IgD-negative memory B cell (primary cell): Measurements from ENCODE around the gene TRIM3. TPM values are rescaled to one million over a fixed set of nuclear protein-coding genes. Genes with fewer than 3 reads are reported as not detected.

Experiments used
- H3K27ac Mint-ChIP-seq, 3 donors: one replicate each; pipeline ENCODE4 v1.8.0; 2020 to 2022; ENCODE audit warnings: mild to moderate bottlenecking in 3 of 3, mixed read lengths in 3 of 3, moderate library complexity in 1 of 3
- H3K27me3 Mint-ChIP-seq: one replicate; pipeline ENCODE4 v1.8.0; 2021; ENCODE audit warnings: mixed read lengths
- H3K36me3 Mint-ChIP-seq: one replicate; pipeline ENCODE4 v1.8.0; 2020; ENCODE audit warnings: mild to moderate bottlenecking, mixed read lengths
- H3K4me1 Mint-ChIP-seq, 3 donors: one replicate each; pipeline ENCODE4 v1.8.0; 2020 to 2022; ENCODE audit warnings: mixed read lengths in 3 of 3, mild to moderate bottlenecking in 1 of 3
- H3K4me3 Mint-ChIP-seq, 4 donors: one replicate each; pipeline ENCODE4 v1.8.0; 2020 to 2022; ENCODE audit warnings: mild to moderate bottlenecking in 4 of 4, mixed read lengths in 4 of 4, moderate library complexity in 3 of 4
- H3K9me3 Mint-ChIP-seq, 3 donors: one replicate each; pipeline ENCODE4 v1.8.0; 2020 to 2021; ENCODE audit warnings: mixed read lengths in 3 of 3, mild to moderate bottlenecking in 1 of 3
- polyA plus RNA-seq: library from polyadenylated mRNA; unstranded; fragments of 300-500 nt; fragmentation: Illumina TruSeq; gene quantifications from one replicate; pipeline ENCODE4 v1.2.3, GENCODE V29; 2021

The TRIM3 gene
- polyA plus RNA-seq, 1 donor from 2014 or later: 0.61 TPM

- Mint-ChIP-seq H3K4me3 (no peak overlapping the region), H3K36me3 (no peaks in the 10 kb centered on the region), H3K27ac (no peak overlapping the region)
Observed at GRCh38 chr11:6468712-6469495, 4.8 kb downstream of the TRIM3 start.

GRCh38 chr11:6459099-6459450 is 14.7 kb downstream of the TRIM3 start:
- no peak overlapping the region for H3K4me3 Mint-ChIP-seq
- H3K27me3 Mint-ChIP-seq: no peaks in the 10 kb centered on the region
- H3K36me3 Mint-ChIP-seq: peaks cover 14% of the 10 kb centered on the region
- no peaks in the 10 kb centered on the region for H3K4me1 Mint-ChIP-seq
- H3K9me3 Mint-ChIP-seq: no peaks in the 10 kb centered on the region
- no peak overlapping the region for H3K27ac Mint-ChIP-seq

More at GRCh38 chr11:6468712-6469495, 4.8 kb downstream of the TRIM3 start:
- Mint-ChIP-seq H3K4me1 (peaks cover 5 to 9% (median 8%) of the 10 kb centered on the region in 3 donors), H3K9me3 (no peaks in the 10 kb centered on the region), H3K27me3 (no peaks in the 10 kb centered on the region)

- Mint-ChIP-seq H3K4me3 (no peak overlapping the region), H3K9me3 (no peaks in the 10 kb centered on the region), H3K36me3 (peaks cover 14% of the 10 kb centered on the region), H3K27ac (no peak overlapping the region), H3K4me1 (no peaks in the 10 kb centered on the region), H3K27me3 (no peaks in the 10 kb centered on the region)
Observed at GRCh38 chr11:6458352-6459098, 15.2 kb downstream of the TRIM3 start.

GRCh38 chr11:6457581-6458320 is 16.0 kb downstream of the TRIM3 start:
- Mint-ChIP-seq H3K27me3 (no peaks in the 10 kb centered on the region), H3K9me3 (no peaks in the 10 kb centered on the region), H3K27ac (no peak overlapping the region), H3K4me3 (peak overlapping the region in 1 of 4 donors; percentile 41), H3K4me1 (no peaks in the 10 kb centered on the region), H3K36me3 (peaks cover 17% of the 10 kb centered on the region)

- peaks cover 16% of the 10 kb centered on the region for H3K36me3 Mint-ChIP-seq
- H3K4me1 Mint-ChIP-seq: no peaks in the 10 kb centered on the region
- no peaks in the 10 kb centered on the region for H3K27me3 Mint-ChIP-seq
- no peak overlapping the region for H3K27ac Mint-ChIP-seq
- no peak overlapping the region for H3K4me3 Mint-ChIP-seq
- no peaks in the 10 kb centered on the region for H3K9me3 Mint-ChIP-seq
Observed at GRCh38 chr11:6456361-6457073, 17.2 kb downstream of the TRIM3 start.

- no peak overlapping the region for H3K27ac Mint-ChIP-seq
Observed at GRCh38 chr11:6455070-6455469, 18.7 kb downstream of the TRIM3 start.

GRCh38 chr11:6453152-6453551 is 20.6 kb downstream of the TRIM3 start:
- H3K4me3 Mint-ChIP-seq: no peak overlapping the region
- no peaks in the 10 kb centered on the region for H3K9me3 Mint-ChIP-seq
- no peaks in the 10 kb centered on the region for H3K27me3 Mint-ChIP-seq
- peaks cover 16% of the 10 kb centered on the region for H3K36me3 Mint-ChIP-seq
- H3K27ac Mint-ChIP-seq: no peak overlapping the region
- no peaks in the 10 kb centered on the region for H3K4me1 Mint-ChIP-seq

More at GRCh38 chr11:6455070-6455469, 18.7 kb downstream of the TRIM3 start:
- no peaks in the 10 kb centered on the region for H3K27me3 Mint-ChIP-seq
- peaks cover 16% of the 10 kb centered on the region for H3K36me3 Mint-ChIP-seq
- no peak overlapping the region for H3K4me3 Mint-ChIP-seq
- no peaks in the 10 kb centered on the region for H3K4me1 Mint-ChIP-seq
- H3K9me3 Mint-ChIP-seq: no peaks in the 10 kb centered on the region

GRCh38 chr11:6452219-6452618 is 21.5 kb downstream of the TRIM3 start:
- H3K27ac Mint-ChIP-seq: peak overlapping the region in 1 of 3 donors; percentile 5
- H3K4me1 Mint-ChIP-seq: no peaks in the 10 kb centered on the region
- H3K4me3 Mint-ChIP-seq: no peak overlapping the region
- peaks cover 16% of the 10 kb centered on the region for H3K36me3 Mint-ChIP-seq
- H3K27me3 Mint-ChIP-seq: no peaks in the 10 kb centered on the region
- no peaks in the 10 kb centered on the region for H3K9me3 Mint-ChIP-seq

GRCh38 chr11:6448574-6448973 is 25.2 kb downstream of the TRIM3 start:
- Mint-ChIP-seq H3K4me3 (no peak overlapping the region), H3K27ac (no peak overlapping the region), H3K9me3 (no peaks in the 10 kb centered on the region), H3K4me1 (no peaks in the 10 kb centered on the region), H3K27me3 (no peaks in the 10 kb centered on the region), H3K36me3 (peaks cover 5% of the 10 kb centered on the region)

- H3K4me1 Mint-ChIP-seq: no peaks in the 10 kb centered on the region
- no peaks in the 10 kb centered on the region for H3K36me3 Mint-ChIP-seq
- H3K4me3 Mint-ChIP-seq: no peak overlapping the region
- H3K27me3 Mint-ChIP-seq: no peaks in the 10 kb centered on the region
- H3K27ac Mint-ChIP-seq: no peak overlapping the region
- no peaks in the 10 kb centered on the region for H3K9me3 Mint-ChIP-seq
Observed at GRCh38 chr11:6443269-6444003, 30.3 kb downstream of the TRIM3 start.

- no peaks in the 10 kb centered on the region for H3K27me3 Mint-ChIP-seq
- no peaks in the 10 kb centered on the region for H3K4me1 Mint-ChIP-seq
- H3K27ac Mint-ChIP-seq: no peak overlapping the region
- no peaks in the 10 kb centered on the region for H3K9me3 Mint-ChIP-seq
- H3K4me3 Mint-ChIP-seq: no peak overlapping the region
- no peaks in the 10 kb centered on the region for H3K36me3 Mint-ChIP-seq
Observed at GRCh38 chr11:6442441-6442840, 31.3 kb downstream of the TRIM3 start.

GRCh38 chr11:6440906-6441358 is 32.8 kb downstream of the TRIM3 start, which contains the start of gene HPX:
HPX (minus strand) TSS chr11:6440987; CDS start chr11:6440963, 24 bp downstream.
- no peaks in the 10 kb centered on the region for H3K9me3 Mint-ChIP-seq

GRCh38 chr11:6438979-6439571 is 34.7 kb downstream of the TRIM3 start:
- no peak overlapping the region for H3K27ac Mint-ChIP-seq
- H3K4me1 Mint-ChIP-seq: peaks cover 0 to 2% (median 0%) of the 10 kb centered on the region in 3 donors
- H3K36me3 Mint-ChIP-seq: no peaks in the 10 kb centered on the region
- H3K27me3 Mint-ChIP-seq: peaks cover 4% of the 10 kb centered on the region
- no peak overlapping the region for H3K4me3 Mint-ChIP-seq
- no peaks in the 10 kb centered on the region for H3K9me3 Mint-ChIP-seq

More at GRCh38 chr11:6440906-6441358, 32.8 kb downstream of the TRIM3 start, which contains the start of gene HPX:
- Mint-ChIP-seq H3K4me1 (no peaks in the 10 kb centered on the region), H3K27me3 (peaks cover under 1% of the 10 kb centered on the region), H3K4me3 (no peak within 1 kb of the TSS), H3K27ac (no peak within 1 kb of the TSS), H3K36me3 (no peaks in the 10 kb centered on the region)

GRCh38 chr11:6437993-6438392 is 35.7 kb downstream of the TRIM3 start:
- Mint-ChIP-seq H3K9me3 (no peaks in the 10 kb centered on the region), H3K4me1 (peaks cover 0 to 2% (median 0%) of the 10 kb centered on the region in 3 donors), H3K4me3 (no peak overlapping the region), H3K27me3 (peaks cover 8% of the 10 kb centered on the region), H3K36me3 (no peaks in the 10 kb centered on the region), H3K27ac (no peak overlapping the region)
